DND-41 (cell line): ENCODE results near the gene MYLK4.

ENCODE experiments used
- EZH2 ChIP-seq: IDR thresholded peaks from 3 replicates; pipeline ENCODE4 v1.6.1; 2012; ENCODE audit warnings: borderline replicate concordance, low read depth, mild to moderate bottlenecking, moderate library complexity, low read length, inconsistent platforms; ENCODE audit not compliant: severe bottlenecking
- TF ChIP-seq, protein P1 (sequence below): IDR thresholded peaks from 2 replicates; pipeline ENCODE4 v1.5.1; 2012; ENCODE audit warnings: borderline replicate concordance, low read length, moderate library complexity, mild to moderate bottlenecking; ENCODE audit not compliant: poor library complexity, severe bottlenecking; ENCODE audit errors: extremely low read depth

DNA sequence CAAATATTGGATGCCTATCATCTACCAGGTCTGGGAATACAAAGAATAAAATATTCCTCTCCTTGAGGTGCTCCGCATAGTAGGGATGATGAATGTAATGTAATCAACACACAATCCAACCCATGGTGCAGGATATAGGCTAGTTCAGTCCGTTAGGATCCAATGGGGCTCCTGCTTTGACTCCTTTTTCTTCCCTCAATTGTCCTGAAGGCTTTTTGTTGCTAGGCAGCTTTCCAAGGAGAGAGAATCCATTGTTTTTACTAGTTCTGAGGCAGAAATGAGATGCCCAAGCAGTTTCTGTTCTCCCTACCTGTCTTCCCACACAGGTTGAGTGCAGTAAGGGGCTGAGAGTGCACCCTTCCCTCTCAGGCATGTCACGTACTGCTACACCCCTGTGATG is 26.5 kb upstream of the MYLK4 start:
- TF ChIP-seq, protein P1, sequence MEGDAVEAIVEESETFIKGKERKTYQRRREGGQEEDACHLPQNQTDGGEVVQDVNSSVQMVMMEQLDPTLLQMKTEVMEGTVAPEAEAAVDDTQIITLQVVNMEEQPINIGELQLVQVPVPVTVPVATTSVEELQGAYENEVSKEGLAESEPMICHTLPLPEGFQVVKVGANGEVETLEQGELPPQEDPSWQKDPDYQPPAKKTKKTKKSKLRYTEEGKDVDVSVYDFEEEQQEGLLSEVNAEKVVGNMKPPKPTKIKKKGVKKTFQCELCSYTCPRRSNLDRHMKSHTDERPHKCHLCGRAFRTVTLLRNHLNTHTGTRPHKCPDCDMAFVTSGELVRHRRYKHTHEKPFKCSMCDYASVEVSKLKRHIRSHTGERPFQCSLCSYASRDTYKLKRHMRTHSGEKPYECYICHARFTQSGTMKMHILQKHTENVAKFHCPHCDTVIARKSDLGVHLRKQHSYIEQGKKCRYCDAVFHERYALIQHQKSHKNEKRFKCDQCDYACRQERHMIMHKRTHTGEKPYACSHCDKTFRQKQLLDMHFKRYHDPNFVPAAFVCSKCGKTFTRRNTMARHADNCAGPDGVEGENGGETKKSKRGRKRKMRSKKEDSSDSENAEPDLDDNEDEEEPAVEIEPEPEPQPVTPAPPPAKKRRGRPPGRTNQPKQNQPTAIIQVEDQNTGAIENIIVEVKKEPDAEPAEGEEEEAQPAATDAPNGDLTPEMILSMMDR = no peak
- no peak for TF ChIP-seq EZH2
